Lung (tissue), 12 donors: ENCODE results near the gene CEBPA. TPM values are rescaled to one million over a fixed set of nuclear protein-coding genes. Genes with fewer than 3 reads are reported as not detected.

Source experiments
- ATAC-seq: fragments of 200-7000 bp; cut with Tn5 transposase; one replicate; pipeline ENCODE4 v1.9.1; 2020; ENCODE audit warnings: moderate number of reproducible peaks; ENCODE audit not compliant: insufficient read depth, low FRiP score
- DNase-seq, 3 donors: peaks; one replicate each; pipeline ENCODE4 v3.0.0-alpha.2; 2013 to 2017
- H3K27ac ChIP-seq, 2 donors: one replicate each; pipeline ENCODE4 v1.5.1; 2013; ENCODE audit warnings: mild to moderate bottlenecking in 2 of 2, moderate library complexity in 2 of 2, control low read depth in 1 of 2, inconsistent platforms in 1 of 2, low read depth in 1 of 2, low read length in 1 of 2
- H3K27me3 ChIP-seq, 3 donors: one replicate each; pipeline ENCODE4 v1.5.1; 2013; ENCODE audit warnings: low read length in 2 of 3; ENCODE audit not compliant: control insufficient read depth in 3 of 3, insufficient read depth in 3 of 3
- H3K36me3 ChIP-seq, 4 donors: one replicate each; pipeline ENCODE4 v1.5.1; 2013; ENCODE audit warnings: low read length in 4 of 4, mild to moderate bottlenecking in 1 of 4, moderate library complexity in 1 of 4; ENCODE audit not compliant: control insufficient read depth in 4 of 4, insufficient read depth in 4 of 4
- H3K4me1 ChIP-seq, 5 donors: one replicate each; pipeline ENCODE4 v1.5.1; 2013; ENCODE audit warnings: low read length in 5 of 5, mild to moderate bottlenecking in 2 of 5, moderate library complexity in 1 of 5; ENCODE audit not compliant: control insufficient read depth in 5 of 5, insufficient read depth in 5 of 5
- H3K4me3 ChIP-seq: one replicate; pipeline ENCODE4 v1.5.1; 2013; ENCODE audit warnings: mild to moderate bottlenecking, control low read depth, moderate library complexity
- H3K9ac ChIP-seq, 2 donors: one replicate each; pipeline ENCODE4 v1.5.1; 2013; ENCODE audit warnings: low read length in 2 of 2, control low read depth in 1 of 2; ENCODE audit not compliant: insufficient read depth in 1 of 2
- H3K9me3 ChIP-seq, 4 donors: one replicate each; pipeline ENCODE4 v1.5.1; 2013; ENCODE audit warnings: low read length in 3 of 4, mild to moderate bottlenecking in 1 of 4, moderate library complexity in 1 of 4; ENCODE audit not compliant: control insufficient read depth in 4 of 4, insufficient read depth in 3 of 4
- CTCF ChIP-seq: IDR thresholded peaks from 2 replicates; pipeline ENCODE4 v1.5.1; 2012; ENCODE audit warnings: mild to moderate bottlenecking; ENCODE audit errors: control extremely low read depth, extremely low read depth
- WGBS, 2 donors: extraction: QIAGEN DNeasy Blood & Tissue Kit; methylation state at CpG; one replicate each; pipeline ENCODE4 v1.1.7; 2013; 5-methylcytosine and 5-hydroxymethylcytosine counted together
- polyA plus RNA-seq, 2 donors: library from polyadenylated mRNA; stranded (reverse); fragments of 200-250 nt; gene quantifications; one replicate each; pipeline ENCODE4 v1.2.1, GENCODE V29; 2013
- total RNA-seq, 2 donors: library from RNA; depleted of rRNA in 1 of 2; stranded (reverse); fragments of >200 nt in 1 of 2; gene quantifications; one replicate each; pipeline ENCODE4 v1.2.1, GENCODE V29; 2014 to 2021
- donor health status: control.
- donor health status: control.
- donor health status: Bipolar disorder and iron deficiency.
- donor health status: healthy.
- donor health status: DM: yes; HTN: yes; CAD: no.

CEBPA gene
- total and polyA plus RNA-seq, 4 donors, result 20.4 to 93.8 (median 61.2) TPM

- H3K27ac ChIP-seq, result no peak overlapping the region
- DNase-seq (no peak), ATAC-seq (no peak)
- H3K36me3 ChIP-seq, result no peaks in the 10 kb centered on the region
- no peak overlapping the region for H3K4me3 ChIP-seq
- no peak overlapping the region for H3K9ac ChIP-seq
- WGBS, 2 donors, result 88 to 90% methylated on average over 5 of the region's 5 CpGs
- H3K27me3 ChIP-seq, result no peaks in the 10 kb centered on the region
- H3K9me3 ChIP-seq, result peaks cover 0 to 2% (median under 1%) of the 10 kb centered on the region in 4 donors
- H3K4me1 ChIP-seq, result no peaks in the 10 kb centered on the region
- no peak for TF ChIP-seq CTCF
Measured at GRCh38 chr19:33335446-33335845, 33.1 kb upstream of the CEBPA start.

DNA sequence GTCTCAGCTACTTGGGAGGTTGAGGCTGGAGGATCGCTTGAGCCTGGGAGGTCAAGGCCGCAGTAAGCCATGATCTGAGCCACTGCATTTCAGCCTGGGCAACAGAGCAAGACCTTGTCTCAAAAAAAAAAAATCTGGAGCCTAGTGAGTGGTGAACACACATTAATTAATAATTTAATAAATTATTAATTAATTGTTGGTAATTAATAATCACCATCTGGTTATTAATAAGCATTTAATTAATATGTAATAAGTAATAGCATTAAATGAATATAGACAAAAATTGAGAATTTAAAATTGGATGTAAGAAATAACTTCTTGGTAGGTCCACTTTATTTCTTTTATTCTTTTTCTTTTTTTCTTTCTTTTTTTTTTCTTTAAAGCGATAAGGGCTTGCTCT is 31.9 kb upstream of the CEBPA start:
- no peak for DNase-seq
- 96 to 100% methylated on average over 3 of the region's 3 CpGs for WGBS, 2 donors
- H3K9me3 ChIP-seq, result peaks cover 0 to 2% (median under 1%) of the 10 kb centered on the region in 4 donors
- no peak overlapping the region for H3K9ac ChIP-seq
- no peaks in the 10 kb centered on the region for H3K36me3 ChIP-seq
- no peaks in the 10 kb centered on the region for H3K27me3 ChIP-seq
- no peak overlapping the region for H3K4me3 ChIP-seq
- TF ChIP-seq CTCF, result no peak
- no peaks in the 10 kb centered on the region for H3K4me1 ChIP-seq
- ATAC-seq, result no peak
- no peak overlapping the region for H3K27ac ChIP-seq

- Histone ChIP-seq H3K9me3 (peaks cover 0 to 2% (median under 1%) of the 10 kb centered on the region in 4 donors), H3K9ac (no peak overlapping the region), H3K4me3 (no peak overlapping the region), H3K36me3 (no peaks in the 10 kb centered on the region), H3K27me3 (no peaks in the 10 kb centered on the region), H3K27ac (no peak overlapping the region), H3K4me1 (no peaks in the 10 kb centered on the region)
- no peak for ATAC-seq
- no peak for DNase-seq
- 81 to 84% methylated on average over 3 of the region's 3 CpGs for WGBS, 2 donors
- TF ChIP-seq CTCF, result no peak
Measured at GRCh38 chr19:33333642-33334041, 31.3 kb upstream of the CEBPA start.

- H3K9ac ChIP-seq, result no peak overlapping the region
- H3K27me3 ChIP-seq, result no peaks in the 10 kb centered on the region
- TF ChIP-seq CTCF, result no peak
- H3K36me3 ChIP-seq, result no peaks in the 10 kb centered on the region
- H3K27ac ChIP-seq, result no peak overlapping the region
- DNase-seq (no peak), ATAC-seq (no peak)
- no peaks in the 10 kb centered on the region for H3K4me1 ChIP-seq
- H3K4me3 ChIP-seq, result no peak overlapping the region
- H3K9me3 ChIP-seq, result peaks cover 0 to 2% (median under 1%) of the 10 kb centered on the region in 4 donors
- 94 to 95% methylated on average over 4 of the region's 4 CpGs for WGBS, 2 donors
Measured at GRCh38 chr19:33333151-33333550, 30.8 kb upstream of the CEBPA start.
